ENCODE data around the gene DDX5.
"Not testable (repeated sequence)": the region's sequence is repeated elsewhere in the genome, so short reads cannot be mapped to it uniquely, and the experiment has no call there.

The DDX5 gene

GRCh38 chr17:64491034-64491860 is 14.8 kb downstream of the DDX5 start:
- FAIRE-seq, result no peak

DNA sequence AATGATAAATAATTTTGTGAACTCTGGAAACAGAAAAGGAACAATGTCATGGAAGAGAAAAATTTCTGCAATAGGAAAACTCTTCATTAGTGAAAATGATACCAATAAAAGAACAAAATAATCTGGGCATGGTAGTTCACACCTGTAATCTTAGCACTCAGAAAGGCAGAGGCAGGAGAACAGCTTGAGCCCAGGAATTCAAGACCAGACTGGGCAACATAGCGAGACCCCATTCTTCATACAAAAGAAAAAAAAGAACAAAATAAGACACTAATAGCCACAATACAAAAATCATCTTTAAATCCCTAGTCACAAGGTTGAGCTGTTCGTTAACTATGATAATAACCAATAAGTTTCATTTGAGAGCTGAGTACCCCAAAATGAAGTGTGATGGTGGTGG is 17.8 kb downstream of the DDX5 start:
- FAIRE-seq, result no peak

- no peak for FAIRE-seq
These were observed 21.7 kb downstream of the DDX5 start for GRCh38 chr17:64484380-64484779.

DNA sequence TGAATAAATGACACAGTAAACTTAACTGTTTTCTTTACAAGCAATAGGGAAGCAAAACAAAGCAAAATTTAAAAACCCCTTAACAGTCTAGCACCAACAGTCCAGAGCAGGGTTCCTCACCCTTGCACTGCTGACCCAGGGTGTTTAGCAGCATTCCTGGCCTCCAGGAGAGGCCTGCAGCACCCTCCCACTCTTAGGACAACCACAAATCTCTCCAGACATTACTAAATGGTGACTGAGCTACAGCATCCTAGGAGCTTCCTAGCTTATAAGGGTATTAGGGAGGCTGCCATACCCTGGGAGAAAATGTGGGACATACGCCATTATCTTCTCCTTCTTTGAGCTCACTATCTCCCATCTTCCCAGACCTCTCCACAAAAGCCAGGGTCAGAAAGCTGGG is 25.1 kb downstream of the DDX5 start:
- no peak for FAIRE-seq

DNA sequence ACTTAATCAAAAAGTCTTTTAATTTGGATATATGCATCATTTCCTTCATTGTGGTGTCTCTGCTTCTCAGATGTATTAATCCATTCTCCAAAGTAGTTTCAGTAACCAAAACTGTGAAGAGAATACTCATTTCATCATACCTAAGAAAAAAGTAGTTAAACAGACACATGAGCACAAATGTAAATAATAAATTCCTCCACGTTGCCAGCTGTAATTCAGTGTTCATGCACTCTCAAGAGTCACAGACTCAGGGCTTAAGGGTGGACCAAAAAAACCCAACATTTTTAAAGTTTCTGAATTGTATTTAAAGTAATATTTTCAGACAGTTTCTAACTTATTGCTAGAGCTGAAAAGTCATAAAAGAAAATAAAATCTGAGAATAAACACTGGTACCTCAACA is 28.2 kb downstream of the DDX5 start:
- no peak for FAIRE-seq

- no peak for FAIRE-seq
These were observed 33.5 kb downstream of the DDX5 start for GRCh38 chr17:64472564-64472963.

DNA sequence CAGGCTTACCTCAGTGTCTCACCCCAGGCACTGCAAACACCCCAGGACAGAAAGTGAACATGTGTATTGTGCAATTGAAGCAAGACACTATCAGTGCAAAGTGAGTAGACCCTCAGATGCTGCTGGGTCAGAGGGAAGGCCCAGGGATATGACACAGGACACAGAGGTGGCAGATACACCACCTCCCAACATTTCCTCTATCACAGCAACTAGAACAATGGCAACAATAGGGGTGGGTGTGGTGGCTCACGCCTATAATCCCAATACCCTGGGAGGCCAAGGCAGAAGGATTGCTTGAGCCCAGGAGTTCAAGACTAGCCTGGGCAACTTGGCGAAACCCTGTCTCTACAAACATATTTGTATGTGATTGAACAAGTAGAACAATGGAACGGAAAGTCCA is 34.6 kb downstream of the DDX5 start:
- no peak for FAIRE-seq

GRCh38 chr17:64470625-64471024 is 35.5 kb downstream of the DDX5 start:
- FAIRE-seq, result no peak

DNA sequence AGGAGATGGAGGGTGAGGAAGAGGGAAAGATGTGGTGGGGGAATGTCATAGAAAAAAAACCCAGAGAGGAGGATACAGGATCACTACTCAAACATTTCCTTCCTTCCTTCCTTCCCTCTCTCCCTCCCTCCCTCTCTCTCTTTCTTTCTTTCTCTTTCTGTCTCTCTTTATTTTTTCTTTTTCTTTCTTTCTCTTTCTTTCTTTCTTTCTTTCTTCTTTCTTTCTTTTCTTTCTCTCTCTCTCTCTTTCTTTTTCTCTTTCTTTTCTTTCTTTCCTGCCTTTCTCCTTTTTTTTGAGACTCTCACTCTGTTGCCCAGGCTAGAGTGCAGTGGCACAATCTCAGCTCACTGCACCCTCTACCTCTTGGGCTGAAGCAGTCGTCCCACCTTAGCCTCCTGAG is 39.3 kb downstream of the DDX5 start:
- not testable (repeated sequence) for FAIRE-seq

DNA sequence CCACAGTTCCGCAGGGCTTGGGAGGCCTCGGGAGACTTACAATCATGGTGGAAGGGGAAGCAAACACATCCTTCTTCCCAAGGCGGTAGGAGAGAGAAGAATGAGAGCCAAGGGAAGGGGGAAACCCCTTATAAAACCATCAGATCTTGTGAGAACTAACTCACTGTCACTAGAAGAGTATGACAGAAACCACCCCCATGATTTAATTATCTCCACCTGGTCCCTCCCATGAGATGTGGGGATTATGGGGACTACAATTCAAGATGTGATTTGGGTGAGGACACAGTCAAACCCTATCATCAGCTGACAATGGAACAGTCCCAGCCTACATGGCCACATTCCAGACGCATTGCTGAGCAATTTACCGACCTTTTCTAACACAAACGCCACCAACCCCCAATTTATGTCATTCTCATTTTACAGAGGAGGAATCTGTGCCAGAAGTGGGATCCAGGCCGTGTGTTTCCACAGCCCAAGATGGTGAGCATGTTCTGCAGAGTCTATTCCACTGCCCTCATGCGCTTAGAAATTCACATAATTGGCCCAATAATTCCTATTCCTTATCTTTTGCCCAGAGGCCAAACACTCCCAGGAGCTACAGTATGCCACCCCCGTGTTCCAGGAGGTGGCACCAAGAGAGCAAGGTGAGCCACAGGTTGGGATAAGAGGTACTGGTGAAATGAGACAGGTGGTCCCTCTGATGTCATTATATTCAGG is 39.9 kb downstream of the DDX5 start:
- no peak for FAIRE-seq

DNA sequence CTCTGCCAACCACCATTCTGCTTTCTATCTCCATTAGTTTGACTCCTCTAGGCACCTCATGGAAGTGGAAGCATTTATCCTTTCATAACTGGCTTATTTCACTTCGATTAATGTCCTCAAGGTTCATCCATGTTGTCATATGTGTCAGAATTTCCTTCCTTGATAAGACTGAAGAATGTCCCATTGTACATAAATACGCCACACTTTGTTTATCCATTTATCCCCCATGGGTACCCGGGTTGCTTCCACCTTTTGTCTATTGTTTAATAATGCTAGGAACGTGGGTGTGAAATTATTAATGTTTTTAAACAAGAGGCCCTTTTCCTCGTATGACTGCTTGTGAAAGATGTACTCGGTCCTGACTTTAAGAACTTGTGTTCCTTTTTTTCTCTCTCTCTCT is 44.3 kb downstream of the DDX5 start:
- FAIRE-seq, result no peak

- FAIRE-seq, result no peak
These were observed 45.1 kb downstream of the DDX5 start for GRCh38 chr17:64460955-64461354.

DNA sequence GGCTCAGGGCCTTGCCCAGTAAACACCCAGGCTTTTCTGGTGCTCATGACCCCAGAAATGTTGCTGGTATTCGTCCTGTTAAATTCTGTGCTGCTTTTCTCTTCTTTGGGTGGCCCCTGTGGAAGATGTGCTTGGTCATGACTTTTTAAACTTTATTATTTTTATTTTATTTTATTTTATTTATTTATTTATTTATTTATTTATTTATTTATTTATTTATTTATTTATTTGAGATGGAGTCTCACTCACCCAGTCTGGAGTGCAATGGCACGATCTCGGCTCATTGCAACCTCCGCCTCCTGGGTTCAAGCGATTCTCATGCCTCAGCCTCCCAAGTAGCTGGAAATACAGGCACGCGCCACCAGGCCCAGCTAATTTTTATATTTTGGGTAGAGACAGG is 46.3 kb downstream of the DDX5 start:
- FAIRE-seq, result not testable (repeated sequence)

DNA sequence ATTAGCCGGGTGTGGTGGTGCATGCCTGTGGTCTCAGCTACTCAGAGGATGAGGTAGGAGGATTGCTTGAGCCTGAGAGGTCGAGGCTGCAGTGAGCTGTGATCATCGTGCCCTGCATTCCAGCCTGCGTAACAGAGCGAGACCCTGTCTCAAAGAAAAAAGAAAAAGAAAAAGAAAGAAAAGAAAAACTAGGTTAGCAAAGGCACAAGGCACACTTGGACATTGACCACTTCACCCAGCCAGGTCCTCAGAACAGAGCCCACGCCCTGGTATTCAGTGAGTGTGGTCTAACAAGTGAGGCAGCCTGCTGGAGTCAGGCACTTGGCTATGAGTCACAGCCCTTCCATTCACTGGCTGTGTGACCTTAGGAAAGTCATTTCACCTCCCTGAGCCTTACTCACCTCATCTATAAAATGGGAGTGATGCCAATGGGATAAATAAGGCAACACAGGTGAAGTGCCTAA is 46.8 kb downstream of the DDX5 start:
- FAIRE-seq, result no peak

GRCh38 chr17:64458756-64459155 is 47.3 kb downstream of the DDX5 start:
- FAIRE-seq, result no peak

GRCh38 chr17:64457156-64457555 is 48.9 kb downstream of the DDX5 start:
- no peak for FAIRE-seq

- no peak for FAIRE-seq
These were observed 49.9 kb downstream of the DDX5 start for GRCh38 chr17:64455993-64456885.

- FAIRE-seq, result no peak
These were observed 56.5 kb downstream of the DDX5 start for GRCh38 chr17:64449545-64449944.

- FAIRE-seq, result no peak
These were observed 57.2 kb downstream of the DDX5 start, which contains the start of gene MILR1 for GRCh38 chr17:64448665-64449512. Gene MILR1, plus strand, starts transcription at chr17:64449115. Its CDS starts 54 bp downstream, at chr17:64449169.

Measured in A204.1 (cell line).